ENCODE measurements around the gene MS4A4E.
"Not testable (repeated sequence)": the region's sequence is repeated elsewhere in the genome, so short reads cannot be mapped to it uniquely, and the experiment has no call there.

- not testable (repeated sequence) for TF ChIP-seq EZH2phosphoT487 (IDR thresholded peaks at IDR 0.05; ENCODE audit: borderline replicate concordance, low read length)
- TF ChIP-seq, protein P1, sequence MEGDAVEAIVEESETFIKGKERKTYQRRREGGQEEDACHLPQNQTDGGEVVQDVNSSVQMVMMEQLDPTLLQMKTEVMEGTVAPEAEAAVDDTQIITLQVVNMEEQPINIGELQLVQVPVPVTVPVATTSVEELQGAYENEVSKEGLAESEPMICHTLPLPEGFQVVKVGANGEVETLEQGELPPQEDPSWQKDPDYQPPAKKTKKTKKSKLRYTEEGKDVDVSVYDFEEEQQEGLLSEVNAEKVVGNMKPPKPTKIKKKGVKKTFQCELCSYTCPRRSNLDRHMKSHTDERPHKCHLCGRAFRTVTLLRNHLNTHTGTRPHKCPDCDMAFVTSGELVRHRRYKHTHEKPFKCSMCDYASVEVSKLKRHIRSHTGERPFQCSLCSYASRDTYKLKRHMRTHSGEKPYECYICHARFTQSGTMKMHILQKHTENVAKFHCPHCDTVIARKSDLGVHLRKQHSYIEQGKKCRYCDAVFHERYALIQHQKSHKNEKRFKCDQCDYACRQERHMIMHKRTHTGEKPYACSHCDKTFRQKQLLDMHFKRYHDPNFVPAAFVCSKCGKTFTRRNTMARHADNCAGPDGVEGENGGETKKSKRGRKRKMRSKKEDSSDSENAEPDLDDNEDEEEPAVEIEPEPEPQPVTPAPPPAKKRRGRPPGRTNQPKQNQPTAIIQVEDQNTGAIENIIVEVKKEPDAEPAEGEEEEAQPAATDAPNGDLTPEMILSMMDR (IDR thresholded peaks at IDR 0.05; ENCODE audit: low read depth, low read length, poor library complexity, severe bottlenecking) = not testable (repeated sequence)
Measured at GRCh38 chr11:60285411-60286126, 42.6 kb upstream of the MS4A4E start.

All from DOHH2 (cell line).